Activated naive CD8-positive, alpha-beta T cell treated with anti-CD3 and anti-CD28 coated beads, Interleukin-2, amount 10 ng/mL, durations not matched to agents 7 days and 5 days (primary cell): Measurements from ENCODE around the gene ADPRHL1. TPM values are rescaled to one million over a fixed set of nuclear protein-coding genes. Genes with fewer than 3 reads are reported as not detected.
"Not testable (repeated sequence)": the region's sequence is repeated elsewhere in the genome, so short reads cannot be mapped to it uniquely, and the experiment has no call there.

Source experiments
- ATAC-seq: fragments of 150-1000 bp; cut with Tn5 transposase; one replicate; pipeline ENCODE4 v1.10.0; 2021; ENCODE audit warnings: low read depth, moderate library complexity
- POLR2A ChIA-PET: fragments of 350-600 bp; sonication (Branson Sonifier 250); formaldehyde crosslinking; loops from one replicate; lab custom pipeline; 2021; ENCODE audit warnings: antibody characterized with exemption; lab: Charles Lee
- DNase-seq: peaks from one replicate; pipeline ENCODE4 v3.0.0; 2021
- H3K27ac Mint-ChIP-seq: one replicate; pipeline ENCODE4 v1.8.0; 2022; ENCODE audit warnings: mild to moderate bottlenecking, mixed read lengths
- H3K27me3 Mint-ChIP-seq: one replicate; pipeline ENCODE4 v1.8.0; 2022; ENCODE audit warnings: mild to moderate bottlenecking, moderate library complexity, mixed read lengths
- H3K36me3 Mint-ChIP-seq: one replicate; pipeline ENCODE4 v1.8.0; 2021; ENCODE audit warnings: mild to moderate bottlenecking, mixed read lengths
- H3K4me1 Mint-ChIP-seq: one replicate; pipeline ENCODE4 v1.8.0; 2021; ENCODE audit warnings: mixed read lengths
- H3K4me3 Mint-ChIP-seq: one replicate; pipeline ENCODE4 v1.8.0; 2022; ENCODE audit warnings: mild to moderate bottlenecking, moderate library complexity, mixed read lengths
- H3K9me3 Mint-ChIP-seq: one replicate; pipeline ENCODE4 v1.8.0; 2021; ENCODE audit warnings: mixed read lengths
- total RNA-seq, 2 experiments: library from RNA; stranded (reverse); gene quantifications; one replicate each; pipeline ENCODE4 v1.2.3, GENCODE V29; 2021

The ADPRHL1 gene
- total RNA-seq, 2 experiments from 2014 or later = 0.82 to 1.0 TPM

DNA sequence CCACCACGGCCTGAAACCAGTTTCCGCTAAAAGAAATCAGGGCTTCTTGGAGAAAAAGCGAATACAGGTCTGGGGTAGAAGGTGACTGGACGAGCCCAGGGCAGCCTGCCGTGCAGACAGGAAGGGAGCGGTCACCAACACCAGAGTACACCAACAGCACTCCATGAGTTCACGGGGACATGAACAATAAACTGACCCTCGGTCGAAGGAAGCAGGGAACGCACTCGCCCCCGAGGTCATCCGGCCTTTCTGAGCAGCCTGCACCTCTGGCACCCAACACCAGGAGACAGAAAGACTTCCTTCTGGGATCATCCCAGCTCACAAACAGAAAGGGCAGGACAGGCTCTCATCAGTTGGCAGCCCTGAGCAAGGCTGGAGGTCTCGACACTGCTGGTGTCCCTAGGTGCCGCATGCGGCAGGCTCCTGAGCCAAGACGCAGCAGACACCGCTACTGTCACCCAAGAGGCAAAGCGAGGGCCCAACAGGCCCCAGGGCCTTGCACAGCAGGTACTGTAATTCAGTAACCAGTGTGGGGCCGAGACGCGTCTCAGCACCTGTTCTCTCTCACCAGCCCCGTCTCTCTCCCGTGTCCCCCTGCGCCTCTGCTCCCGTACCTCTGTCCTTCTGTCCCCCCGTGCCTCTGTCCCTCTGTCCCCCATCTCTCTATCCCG is 19.2 kb upstream of the ADPRHL1 start:
- Mint-ChIP-seq H3K4me1 (no peaks in the 10 kb centered on the region), H3K27me3 (no peaks in the 10 kb centered on the region), H3K9me3 (no peaks in the 10 kb centered on the region), H3K36me3 (peaks cover 18% of the 10 kb centered on the region), H3K27ac (no peak overlapping the region), H3K4me3 (no peak overlapping the region)
- DNase-seq = no peak
- POLR2A ChIA-PET = interaction anchor here (1.0 kb wide), 1 partner anchor 17 kb away, joined by 3 read pairs; no protein-coding TSS in a partner anchor
- no peak for ATAC-seq

DNA sequence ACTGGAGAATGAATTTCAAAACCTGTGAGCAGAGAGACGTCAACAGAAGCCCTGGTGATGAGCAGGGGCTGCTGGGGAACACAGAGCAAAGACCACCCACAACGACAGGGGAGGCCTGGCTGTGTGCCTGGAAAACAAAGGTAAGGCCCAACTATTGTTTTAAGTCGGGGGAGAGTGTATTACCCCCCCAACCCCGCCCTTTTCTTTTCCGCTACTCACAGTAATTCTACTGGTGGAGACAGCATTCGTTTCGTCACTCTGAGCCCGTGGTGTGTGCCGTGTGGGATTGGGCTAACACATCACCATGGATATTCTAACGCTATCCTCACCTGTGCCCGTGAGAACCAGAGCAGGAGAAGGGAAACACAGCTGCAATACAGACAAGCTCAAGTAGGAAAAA is 18.6 kb upstream of the ADPRHL1 start:
- Mint-ChIP-seq H3K36me3 (peaks cover 19% of the 10 kb centered on the region), H3K4me1 (no peaks in the 10 kb centered on the region), H3K27me3 (no peaks in the 10 kb centered on the region), H3K27ac (no peak overlapping the region), H3K9me3 (no peaks in the 10 kb centered on the region), H3K4me3 (no peak overlapping the region)
- POLR2A ChIA-PET = interaction anchor here (1.0 kb wide), 1 partner anchor 18 kb away, joined by 3 read pairs; no protein-coding TSS in a partner anchor
- DNase-seq = no peak
- ATAC-seq = no peak

DNA sequence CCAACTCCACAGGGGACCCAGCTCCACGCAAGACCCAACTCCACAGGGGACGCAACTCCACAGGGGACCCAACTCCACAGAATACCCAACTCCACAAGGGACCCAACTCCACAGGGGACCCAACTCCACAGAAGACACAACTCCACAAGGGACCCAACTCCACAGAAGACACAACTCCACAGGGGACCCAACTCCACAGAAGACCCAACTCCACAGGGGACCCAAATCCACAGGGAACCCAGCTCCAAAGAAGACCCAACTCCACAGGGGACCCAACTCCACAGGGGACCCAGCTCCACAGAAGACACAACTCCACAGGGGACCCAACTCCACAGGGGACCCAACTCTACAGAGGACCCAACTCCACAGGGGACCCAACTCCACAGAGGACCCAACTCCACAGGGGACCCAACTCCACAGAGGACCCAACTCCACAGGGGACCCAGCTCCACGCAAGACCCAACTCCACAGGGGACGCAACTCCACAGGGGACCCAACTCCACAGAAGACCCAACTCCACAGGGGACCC is 17.4 kb upstream of the ADPRHL1 start:
- not testable (repeated sequence) for DNase-seq, ATAC-seq, H3K27ac Mint-ChIP-seq

DNA sequence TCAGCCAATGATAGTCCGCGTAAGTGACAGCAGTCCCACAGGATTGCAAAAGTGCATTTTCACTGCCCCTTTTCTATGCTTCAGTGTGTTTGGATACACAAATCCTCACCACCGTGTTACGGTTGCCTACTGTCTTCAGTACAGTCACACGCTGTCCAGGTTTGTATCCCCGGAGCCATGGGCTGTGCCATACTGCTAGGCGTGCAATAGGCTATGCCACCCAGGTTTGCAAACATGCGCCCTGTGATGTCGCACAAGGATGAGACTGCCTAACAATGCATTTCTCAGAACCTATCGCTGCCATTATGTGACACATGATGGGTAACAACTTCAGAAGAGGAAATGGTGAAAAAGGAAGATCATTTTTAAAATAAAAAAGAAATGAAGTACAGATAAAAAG is 16.8 kb upstream of the ADPRHL1 start:
- Mint-ChIP-seq H3K4me1 (no peaks in the 10 kb centered on the region), H3K9me3 (no peaks in the 10 kb centered on the region), H3K4me3 (no peak overlapping the region), H3K27me3 (no peaks in the 10 kb centered on the region), H3K27ac (no peak overlapping the region), H3K36me3 (peaks cover 13% of the 10 kb centered on the region)
- POLR2A ChIA-PET = no interaction called here
- ATAC-seq = no peak
- no peak for DNase-seq

More for the DNA sequence above, 17.4 kb upstream of the ADPRHL1 start:
- H3K9me3 Mint-ChIP-seq, H3K4me3 Mint-ChIP-seq, H3K27me3 Mint-ChIP-seq, H3K4me1 Mint-ChIP-seq, POLR2A ChIA-PET: not testable (repeated sequence)
- peaks cover 16% of the 10 kb centered on the region for H3K36me3 Mint-ChIP-seq

DNA sequence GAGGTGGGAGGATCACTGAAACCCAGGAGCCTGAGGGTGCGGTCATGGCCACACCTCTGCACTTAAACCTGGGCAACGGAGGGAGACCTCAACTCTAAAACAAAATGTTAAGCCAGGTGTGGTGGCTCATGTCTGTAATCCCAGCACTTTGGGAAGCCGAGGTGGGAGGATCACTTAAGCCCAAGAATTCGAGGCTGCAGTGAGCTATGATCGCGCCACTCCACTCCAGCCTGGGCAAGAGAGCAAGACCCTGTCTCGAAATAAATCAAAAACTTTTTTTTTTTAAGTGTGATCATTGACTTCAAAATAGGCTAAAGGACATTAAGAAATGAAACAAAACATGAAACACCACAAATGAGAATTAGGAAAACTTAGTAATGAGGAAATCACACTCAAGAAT is 16.3 kb upstream of the ADPRHL1 start:
- Mint-ChIP-seq H3K4me3 (no peak overlapping the region), H3K9me3 (no peaks in the 10 kb centered on the region), H3K4me1 (no peaks in the 10 kb centered on the region), H3K27me3 (no peaks in the 10 kb centered on the region), H3K27ac (no peak overlapping the region), H3K36me3 (peaks cover 13% of the 10 kb centered on the region)
- ATAC-seq = no peak
- POLR2A ChIA-PET = no interaction called here
- DNase-seq = no peak

DNA sequence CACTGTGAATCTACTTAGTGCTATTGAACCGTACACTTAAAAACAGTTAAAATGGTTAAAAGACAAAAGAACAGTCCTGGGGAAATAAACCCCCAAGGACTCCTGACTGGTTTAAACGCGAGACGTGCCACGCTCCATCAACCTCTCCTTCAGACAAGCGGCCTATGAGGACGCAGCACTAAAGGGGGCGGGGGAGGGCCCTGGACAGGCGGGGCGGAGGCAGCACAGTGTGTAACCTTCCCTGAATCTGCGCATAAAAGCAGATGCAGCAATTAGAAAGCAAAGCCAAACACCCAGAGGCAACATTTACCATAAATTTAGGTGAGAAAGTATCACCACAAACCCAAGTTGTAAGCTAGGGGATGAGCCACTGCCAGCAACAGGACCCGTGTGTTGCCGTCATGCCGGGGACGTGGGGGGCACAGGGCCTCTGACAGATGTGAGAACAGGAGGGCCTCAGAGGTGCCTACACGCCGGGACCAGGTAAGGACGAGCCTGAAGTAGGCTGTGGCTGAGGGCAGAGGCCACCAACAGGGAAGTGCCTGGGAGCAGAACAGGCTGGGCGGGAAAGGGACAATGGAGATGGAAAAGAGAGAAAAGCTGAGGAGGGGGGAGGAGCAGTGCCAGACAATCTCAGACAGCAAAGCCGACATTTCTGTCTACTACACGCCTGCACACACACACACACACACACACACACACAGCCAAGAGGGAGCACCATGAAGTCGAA is 15.3 kb upstream of the ADPRHL1 start:
- Mint-ChIP-seq H3K9me3 (no peaks in the 10 kb centered on the region), H3K27me3 (no peaks in the 10 kb centered on the region), H3K27ac (no peak overlapping the region), H3K4me1 (no peaks in the 10 kb centered on the region), H3K4me3 (no peak overlapping the region), H3K36me3 (peaks cover 13% of the 10 kb centered on the region)
- POLR2A ChIA-PET = no interaction called here
- ATAC-seq (no peak), DNase-seq (no peak)

DNA sequence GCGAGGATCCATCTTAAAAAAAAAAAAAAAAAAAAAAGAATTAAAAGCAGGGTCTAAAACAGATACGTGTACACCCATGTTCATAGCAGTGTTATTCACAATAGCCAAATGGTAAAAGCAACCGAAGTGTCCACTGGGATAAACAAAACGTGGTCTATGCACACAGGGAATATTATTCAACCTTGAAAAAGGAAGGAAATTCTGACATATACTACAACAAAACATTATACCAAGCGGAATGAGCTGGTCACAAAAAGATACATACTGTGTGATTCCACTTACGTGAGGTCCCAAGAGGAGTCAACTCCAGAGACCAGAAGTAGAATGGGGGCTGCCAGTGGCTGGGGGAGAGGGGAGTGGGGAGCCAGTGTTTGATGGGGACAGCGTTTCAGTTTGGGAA is 14.7 kb upstream of the ADPRHL1 start:
- POLR2A ChIA-PET = no interaction called here
- H3K27ac Mint-ChIP-seq = no peak overlapping the region
- peaks cover 11% of the 10 kb centered on the region for H3K36me3 Mint-ChIP-seq
- H3K4me3 Mint-ChIP-seq = no peak overlapping the region
- H3K4me1 Mint-ChIP-seq = no peaks in the 10 kb centered on the region
- H3K9me3 Mint-ChIP-seq = no peaks in the 10 kb centered on the region
- ATAC-seq (no peak), DNase-seq (no peak)
- no peaks in the 10 kb centered on the region for H3K27me3 Mint-ChIP-seq

DNA sequence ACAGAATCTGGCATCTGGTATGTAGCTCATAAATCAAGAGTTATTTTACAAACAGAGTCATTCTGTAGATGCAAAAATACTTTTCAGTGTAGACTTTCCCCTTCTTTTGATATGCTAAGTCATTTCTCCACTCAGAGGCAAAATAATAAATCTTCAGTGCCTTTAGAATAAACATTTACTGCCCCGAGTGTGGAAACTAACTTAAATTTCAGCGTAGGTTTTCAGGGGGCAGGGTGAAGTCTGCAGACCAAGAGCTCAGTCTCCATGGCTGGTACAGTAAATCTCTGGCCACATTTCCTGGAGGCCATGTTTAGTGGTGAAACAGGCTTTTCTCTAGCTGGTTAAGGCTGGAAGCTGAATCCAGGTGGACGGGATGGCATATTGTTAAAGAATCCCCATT is 13.1 kb upstream of the ADPRHL1 start:
- peaks cover 6% of the 10 kb centered on the region for H3K36me3 Mint-ChIP-seq

DNA sequence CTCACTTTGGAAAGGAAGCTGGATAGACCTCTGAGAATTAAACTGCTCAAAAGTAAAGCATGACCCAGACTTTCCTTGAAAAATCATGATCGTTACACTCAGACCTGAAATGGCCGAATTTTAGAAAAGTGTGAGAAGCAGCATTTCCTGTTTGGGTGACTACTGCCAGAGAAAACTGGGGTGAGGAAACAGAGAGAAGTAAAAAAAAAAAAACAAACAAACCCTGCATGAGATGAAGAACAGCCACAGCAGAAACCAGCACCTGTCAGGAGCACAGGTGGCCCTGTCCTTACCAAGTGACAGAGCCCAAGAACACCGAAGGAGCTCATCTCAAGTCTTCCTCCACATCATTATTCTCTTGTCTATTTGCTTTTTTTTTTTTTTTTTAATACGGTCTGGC is 12.0 kb upstream of the ADPRHL1 start:
- H3K4me3 Mint-ChIP-seq = no peak overlapping the region
- H3K4me1 Mint-ChIP-seq = no peaks in the 10 kb centered on the region
- H3K27ac Mint-ChIP-seq = no peak overlapping the region
- peaks cover 6% of the 10 kb centered on the region for H3K36me3 Mint-ChIP-seq
- POLR2A ChIA-PET = no interaction called here
- ATAC-seq (no peak), DNase-seq (no peak)
- no peaks in the 10 kb centered on the region for H3K9me3 Mint-ChIP-seq
- no peaks in the 10 kb centered on the region for H3K27me3 Mint-ChIP-seq

More for the DNA sequence above, 13.1 kb upstream of the ADPRHL1 start:
- POLR2A ChIA-PET = interaction anchor here (0.6 kb wide), 1 partner anchor 62 kb away, joined by 3 read pairs; no protein-coding TSS in a partner anchor
- Mint-ChIP-seq H3K27me3 (no peaks in the 10 kb centered on the region), H3K4me3 (no peak overlapping the region), H3K27ac (no peak overlapping the region), H3K4me1 (no peaks in the 10 kb centered on the region), H3K9me3 (no peaks in the 10 kb centered on the region)
- no peak for ATAC-seq
- no peak for DNase-seq

DNA sequence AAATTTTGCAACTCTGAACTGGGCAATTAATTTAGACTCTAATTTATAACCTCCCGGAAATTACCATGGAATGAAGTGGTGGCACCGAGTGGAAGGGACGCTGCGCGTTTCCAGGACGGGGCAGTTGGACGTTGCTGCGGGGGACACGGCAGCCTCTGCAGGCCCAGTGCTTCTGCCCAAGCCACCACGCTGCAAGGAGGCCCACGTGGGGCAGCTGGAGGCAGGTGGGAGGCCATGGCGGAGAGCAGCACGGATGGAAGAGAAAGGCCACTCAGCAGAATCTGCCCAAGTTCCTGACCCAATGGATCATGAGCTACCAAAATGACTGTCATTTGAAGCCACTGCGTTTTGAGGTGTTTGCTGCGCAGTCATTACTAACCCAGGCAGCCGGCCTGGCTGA is 11.2 kb upstream of the ADPRHL1 start:
- H3K27me3 Mint-ChIP-seq = no peaks in the 10 kb centered on the region
- H3K27ac Mint-ChIP-seq = no peak overlapping the region
- no peaks in the 10 kb centered on the region for H3K9me3 Mint-ChIP-seq
- DNase-seq = no peak
- no peaks in the 10 kb centered on the region for H3K4me1 Mint-ChIP-seq
- peaks cover 6% of the 10 kb centered on the region for H3K36me3 Mint-ChIP-seq
- H3K4me3 Mint-ChIP-seq = no peak overlapping the region
- POLR2A ChIA-PET = no interaction called here
- no peak for ATAC-seq

DNA sequence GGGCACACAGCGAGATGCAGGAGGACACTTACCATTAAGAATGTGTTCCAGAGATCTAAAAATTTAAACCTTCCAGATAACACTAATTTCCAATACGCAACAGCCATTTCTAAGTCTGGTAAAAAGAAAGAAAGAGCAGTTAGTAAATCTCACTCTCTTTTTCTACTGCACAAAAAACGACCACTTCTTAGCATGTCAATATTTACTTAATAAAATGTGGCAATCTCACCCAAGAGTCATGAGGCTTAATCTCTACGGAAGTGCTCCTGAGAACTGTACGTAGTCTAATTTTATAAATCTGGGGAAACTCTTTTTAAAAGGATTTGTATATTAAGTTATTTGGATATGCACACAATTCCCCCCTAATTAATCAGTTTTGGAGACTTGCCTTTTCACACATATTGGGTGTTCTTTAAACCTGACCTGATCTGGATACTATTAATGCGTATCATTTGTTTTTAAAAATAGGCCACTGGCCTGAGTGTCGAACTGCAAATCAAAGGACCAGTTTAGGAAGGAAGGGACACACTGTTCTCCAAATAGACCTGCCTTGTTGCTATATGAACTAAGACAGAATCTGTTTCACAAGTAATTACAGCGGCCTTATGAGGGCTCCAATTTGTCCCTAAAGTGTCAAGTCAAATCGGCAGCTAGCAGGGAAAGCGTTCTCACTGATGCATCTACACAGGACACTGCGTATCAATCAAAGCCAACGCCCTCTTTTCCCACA is 7.9 kb upstream of the ADPRHL1 start:
- POLR2A ChIA-PET = no interaction called here
- DNase-seq = no peak
- no peak overlapping the region for H3K4me3 Mint-ChIP-seq
- no peaks in the 10 kb centered on the region for H3K27me3 Mint-ChIP-seq
- no peak overlapping the region for H3K27ac Mint-ChIP-seq
- no peaks in the 10 kb centered on the region for H3K4me1 Mint-ChIP-seq
- H3K9me3 Mint-ChIP-seq = no peaks in the 10 kb centered on the region
- ATAC-seq = no peak
- no peaks in the 10 kb centered on the region for H3K36me3 Mint-ChIP-seq

DNA sequence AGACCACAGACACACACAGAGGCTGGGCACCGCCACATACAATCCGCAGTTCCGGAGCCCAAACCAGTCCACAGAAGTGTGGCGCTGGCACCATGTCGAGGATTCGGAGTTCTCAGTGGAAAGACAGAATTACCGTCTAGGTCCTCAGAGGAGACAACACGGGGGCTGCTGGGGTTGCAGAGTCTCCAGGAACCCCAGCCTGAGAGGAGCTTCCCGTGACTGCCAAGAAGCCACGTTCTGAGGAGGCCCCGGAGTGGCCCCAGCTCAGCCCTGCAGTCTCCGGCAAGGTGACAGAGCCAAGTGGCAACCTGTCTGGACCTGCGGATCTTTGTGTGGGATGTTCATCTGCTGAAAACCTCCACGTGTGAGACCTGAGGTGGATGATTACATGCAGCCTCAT is 7.3 kb upstream of the ADPRHL1 start:
- no peak for ATAC-seq
- H3K9me3 Mint-ChIP-seq = no peaks in the 10 kb centered on the region
- no peaks in the 10 kb centered on the region for H3K27me3 Mint-ChIP-seq
- POLR2A ChIA-PET = no interaction called here
- H3K4me1 Mint-ChIP-seq = no peaks in the 10 kb centered on the region
- no peaks in the 10 kb centered on the region for H3K36me3 Mint-ChIP-seq
- no peak overlapping the region for H3K4me3 Mint-ChIP-seq
- H3K27ac Mint-ChIP-seq = no peak overlapping the region
- DNase-seq = no peak

DNA sequence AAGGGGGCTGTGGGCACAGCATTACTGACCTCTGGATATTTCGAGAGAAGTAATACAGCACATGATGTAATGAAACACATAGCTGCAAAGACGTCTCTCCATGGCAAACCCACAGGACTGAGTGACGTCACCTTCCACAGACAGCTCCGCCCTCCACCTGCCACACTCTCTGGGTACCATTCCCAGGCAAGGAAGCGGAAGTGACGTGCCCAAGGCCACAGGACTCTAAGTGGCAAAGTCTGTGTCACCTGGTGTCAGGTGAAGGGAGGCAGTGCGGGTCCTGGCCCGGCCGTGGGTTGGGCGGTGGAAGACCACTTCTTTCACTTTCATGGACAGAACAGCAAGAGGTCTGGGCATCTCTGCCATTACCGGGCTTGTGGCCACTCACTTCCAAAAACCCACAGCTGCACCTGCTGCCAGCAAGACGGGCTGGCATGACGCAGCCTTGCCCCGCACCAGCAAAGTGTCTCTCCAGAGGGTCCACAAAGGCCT is 6.8 kb upstream of the ADPRHL1 start:
- H3K4me3 Mint-ChIP-seq = no peak overlapping the region
- H3K9me3 Mint-ChIP-seq = no peaks in the 10 kb centered on the region
- H3K27me3 Mint-ChIP-seq = no peaks in the 10 kb centered on the region
- H3K4me1 Mint-ChIP-seq = no peaks in the 10 kb centered on the region
- H3K27ac Mint-ChIP-seq = no peak overlapping the region
- POLR2A ChIA-PET = no interaction called here
- H3K36me3 Mint-ChIP-seq = no peaks in the 10 kb centered on the region
- no peak for ATAC-seq
- DNase-seq = no peak
